Activated CD4-positive, alpha-beta T cell treated with anti-CD3 and anti-CD28 coated beads for 1 hour (primary cell): Measurements from ENCODE around the gene ELOVL1.
"Not testable (repeated sequence)": the region's sequence is repeated elsewhere in the genome, so short reads cannot be mapped to it uniquely, and the experiment has no call there.

ENCODE experiments used
- DNase-seq: peaks from one replicate; pipeline ENCODE4 v3.0.0-alpha.2; 2020

ELOVL1 gene

GRCh38 chr1:43379476-43379875, 11.7 kb upstream of the ELOVL1 start:
- no peak for DNase-seq

GRCh38 chr1:43377831-43378230, 10.0 kb upstream of the ELOVL1 start:
- no peak for DNase-seq

DNA sequence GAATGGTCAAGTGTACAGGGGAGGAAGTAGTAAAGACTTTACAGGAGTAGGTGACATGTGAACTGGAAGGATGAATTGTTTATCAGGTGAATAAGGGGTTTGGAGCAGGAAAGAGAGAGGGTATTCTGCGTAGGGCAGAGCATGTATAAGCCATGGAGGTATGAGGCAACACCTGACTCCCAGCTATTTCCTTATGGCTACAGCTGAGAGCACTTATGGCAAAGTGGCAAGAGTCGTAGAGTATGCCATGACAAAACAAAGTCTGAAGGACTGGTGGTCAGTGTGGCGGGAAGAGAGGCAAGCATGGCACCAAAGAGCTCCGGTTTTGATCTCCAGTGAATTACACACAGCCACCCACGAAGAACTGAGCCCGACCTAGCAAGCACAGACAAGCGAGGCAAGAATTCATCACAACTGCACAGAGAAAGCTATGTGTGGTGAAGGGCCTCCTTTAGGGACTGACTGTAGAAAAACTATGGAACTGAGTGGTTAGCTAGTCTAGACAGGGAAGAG, 9.0 kb upstream of the ELOVL1 start:
- DNase-seq: no peak

- no peak for DNase-seq
Observed at GRCh38 chr1:43373066-43373940, 5.5 kb upstream of the ELOVL1 start.

GRCh38 chr1:43372172-43372571, 4.4 kb upstream of the ELOVL1 start:
- no peak for DNase-seq

DNA sequence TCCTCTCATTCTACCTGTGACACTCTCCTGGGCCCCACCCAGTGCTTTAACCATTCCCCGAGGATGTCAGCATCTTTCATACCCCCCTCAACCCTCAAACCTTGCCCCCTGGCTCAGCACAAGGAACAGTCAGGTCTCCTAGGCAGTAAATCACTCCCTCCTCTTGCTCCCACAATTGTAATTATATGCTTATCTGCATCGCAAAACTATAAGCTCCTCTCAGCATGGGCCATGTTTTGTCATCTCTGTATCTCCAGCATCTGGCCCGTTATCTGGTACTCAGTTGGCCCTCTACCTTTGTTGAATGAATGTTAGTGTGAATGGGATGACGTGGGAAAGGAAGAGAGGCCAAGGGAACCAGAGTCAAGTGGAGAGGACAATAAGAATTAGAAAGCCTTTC, 2.8 kb upstream of the ELOVL1 start:
- no peak for DNase-seq

GRCh38 chr1:43369779-43370178, 2.0 kb upstream of the ELOVL1 start:
- not testable (repeated sequence) for DNase-seq

GRCh38 chr1:43368646-43369020, 822 bp upstream of the ELOVL1 start:
- DNase-seq: no peak

GRCh38 chr1:43367026-43367903, 546 bp downstream of the ELOVL1 start:
- no peak for DNase-seq

DNA sequence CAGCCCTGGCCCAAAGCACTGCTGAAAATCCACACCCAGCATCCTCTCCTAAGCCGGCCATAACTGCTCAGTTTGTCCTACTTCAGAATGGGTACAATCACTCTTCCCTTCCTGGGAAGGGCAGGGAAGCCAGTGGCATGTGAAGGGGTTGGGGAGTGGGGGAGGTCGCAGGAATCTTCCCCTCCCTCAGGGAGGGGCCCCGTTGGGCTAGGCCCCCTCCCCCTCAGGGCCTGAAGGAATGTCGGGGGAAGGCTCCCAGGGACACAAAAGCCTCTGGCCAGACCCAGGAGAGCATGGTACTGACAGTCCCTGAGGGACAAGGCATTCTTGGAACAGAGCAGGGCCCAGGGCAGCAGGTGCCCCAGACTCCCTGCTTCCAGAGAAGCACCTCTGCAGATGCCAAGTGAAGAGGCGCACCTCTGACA, 1.2 kb downstream of the ELOVL1 start:
- no peak for DNase-seq

DNA sequence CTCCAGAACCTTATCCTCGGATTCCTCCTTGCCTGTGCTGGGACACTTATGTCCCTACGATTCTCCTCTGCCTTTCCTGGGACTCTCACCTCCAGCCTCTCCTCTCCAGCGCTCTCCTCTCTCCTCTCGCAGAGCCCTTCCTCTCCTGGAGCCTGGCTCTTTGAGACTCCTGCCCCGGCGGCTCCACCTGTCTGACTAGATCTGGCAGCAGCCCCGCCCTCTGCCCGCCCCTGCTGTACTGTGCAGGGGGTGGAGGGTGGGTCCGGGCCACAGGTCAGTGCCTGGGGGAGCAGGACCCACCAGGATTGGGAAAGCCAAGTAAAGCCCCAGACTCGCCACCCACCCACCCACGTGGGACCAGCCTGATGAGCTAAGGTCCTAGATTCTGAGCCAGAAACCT, 1.6 kb downstream of the ELOVL1 start:
- no peak for DNase-seq

- no peak for DNase-seq
Observed at GRCh38 chr1:43365678-43366077, 2.1 kb downstream of the ELOVL1 start.

DNA sequence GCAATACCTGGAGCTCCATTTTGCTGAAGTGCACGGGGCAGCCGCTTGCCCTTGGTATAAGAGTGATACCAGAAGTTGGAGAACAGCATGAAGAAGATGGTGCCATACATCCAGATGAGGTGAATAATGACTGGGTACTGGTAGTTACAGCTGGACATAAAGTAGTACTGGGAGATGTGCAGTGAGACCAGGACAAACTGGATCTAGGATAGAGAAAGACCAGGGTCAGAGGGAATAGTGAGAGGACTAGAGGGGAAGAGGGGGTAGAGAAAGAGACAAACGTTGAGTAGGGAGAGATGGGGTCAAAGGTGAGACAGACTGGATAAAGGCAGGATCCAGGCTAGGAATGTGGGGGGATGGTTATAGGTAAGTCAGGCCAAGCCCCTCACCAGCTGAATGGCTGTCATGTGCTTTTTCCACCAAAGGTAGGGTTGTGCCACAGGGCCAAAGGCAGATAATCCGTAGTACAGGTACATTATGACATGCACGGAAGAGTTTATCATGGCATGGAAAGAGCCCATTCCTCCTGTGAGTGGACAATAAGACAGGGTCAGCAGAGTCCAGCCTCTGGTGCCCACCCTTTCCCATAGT, 3.8 kb downstream of the ELOVL1 start:
- no peak for DNase-seq

DNA sequence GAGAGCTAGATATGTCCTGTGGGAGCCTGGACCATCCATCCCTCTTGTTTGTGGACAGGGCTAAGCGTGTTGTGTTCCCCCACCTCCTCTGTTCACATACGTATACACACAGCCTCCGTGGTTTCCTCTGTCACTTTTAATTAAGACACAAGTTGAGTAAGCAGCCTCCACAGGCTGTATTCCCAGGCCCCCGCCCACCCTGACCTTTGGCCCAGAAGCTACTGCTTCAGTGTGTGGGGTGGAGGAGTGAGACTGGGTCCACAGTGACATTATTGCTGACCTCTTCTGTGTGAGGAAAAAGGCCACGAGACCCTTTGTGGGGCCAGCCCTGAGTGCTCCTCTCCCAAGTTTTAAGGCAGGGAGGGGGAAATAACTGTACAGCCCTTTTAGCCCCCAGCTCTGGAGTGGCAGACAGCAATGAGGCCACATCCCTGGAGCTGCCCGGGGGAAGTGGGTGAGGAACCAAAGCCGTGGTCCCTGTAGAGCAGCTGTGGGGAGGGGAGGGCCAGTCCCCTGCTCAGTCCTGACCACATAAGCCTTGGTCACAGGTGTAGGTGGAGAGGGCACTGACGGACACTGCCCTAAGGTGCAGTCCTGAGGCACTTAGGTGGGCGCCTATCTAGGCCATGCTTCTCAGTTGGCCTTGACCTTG, 4.4 kb downstream of the ELOVL1 start:
- DNase-seq: no peak

DNA sequence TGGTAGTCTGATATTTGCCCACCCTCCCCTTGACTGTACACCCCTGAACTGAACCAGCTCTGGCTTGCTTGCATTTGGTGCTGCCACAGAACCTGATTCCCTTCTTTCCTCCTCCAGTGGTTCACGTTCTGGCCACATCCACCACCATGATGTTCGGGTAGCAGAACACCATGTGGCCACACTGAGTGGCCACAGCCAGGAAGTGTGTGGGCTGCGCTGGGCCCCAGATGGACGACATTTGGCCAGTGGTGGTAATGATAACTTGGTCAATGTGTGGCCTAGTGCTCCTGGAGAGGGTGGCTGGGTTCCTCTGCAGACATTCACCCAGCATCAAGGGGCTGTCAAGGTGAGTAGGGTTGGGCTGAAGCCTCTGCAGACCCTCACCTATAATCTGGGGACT, 7.2 kb downstream of the ELOVL1 start:
- no peak for DNase-seq

DNA sequence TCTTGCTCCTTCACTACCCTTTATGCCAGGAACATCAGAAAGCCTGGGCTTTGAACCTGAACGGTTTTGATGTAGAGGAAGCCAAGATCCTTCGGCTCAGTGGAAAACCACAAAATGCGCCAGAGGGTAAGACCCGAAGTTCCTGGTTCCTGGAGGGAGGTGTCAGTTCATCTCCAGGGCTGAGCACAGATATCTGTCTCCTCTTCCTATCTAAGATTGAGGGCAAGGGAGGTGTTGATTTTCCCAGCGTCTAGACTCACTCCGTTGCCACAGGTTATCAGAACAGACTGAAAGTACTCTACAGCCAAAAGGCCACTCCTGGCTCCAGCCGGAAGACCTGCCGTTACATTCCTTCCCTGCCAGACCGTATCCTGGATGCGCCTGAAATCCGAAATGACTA, 8.1 kb downstream of the ELOVL1 start:
- no peak for DNase-seq

GRCh38 chr1:43358746-43359693, 8.8 kb downstream of the ELOVL1 start, which contains the start of gene CDC20:
CDC20 (plus strand) TSS chr1:43358981; CDS start chr1:43359216, 235 bp downstream.
- DNase-seq: peak; percentile 95

- DNase-seq: no peak
Observed at GRCh38 chr1:43358121-43358745, 9.6 kb downstream of the ELOVL1 start.

DNA sequence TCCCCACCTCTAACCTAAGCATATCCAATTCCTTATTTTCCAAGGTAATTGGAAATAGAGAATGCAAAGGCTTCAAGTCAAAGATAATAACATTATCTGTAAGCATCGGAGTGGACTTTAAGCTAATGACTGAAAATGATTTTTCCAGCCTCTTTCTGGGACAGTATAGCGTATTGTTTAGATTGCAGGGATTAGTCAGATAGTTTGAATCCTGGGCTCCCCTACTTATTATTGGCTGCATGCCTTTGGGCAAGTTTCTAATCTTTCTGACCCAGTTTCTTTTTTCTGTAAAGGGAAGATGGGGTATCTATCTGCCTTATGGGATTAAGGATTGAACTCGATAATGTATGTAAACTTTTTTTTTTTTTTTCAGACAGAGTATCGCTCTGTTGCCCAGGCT, 10.6 kb downstream of the ELOVL1 start:
- DNase-seq: no peak

GRCh38 chr1:43354936-43355335, 12.9 kb downstream of the ELOVL1 start:
- no peak for DNase-seq

DNA sequence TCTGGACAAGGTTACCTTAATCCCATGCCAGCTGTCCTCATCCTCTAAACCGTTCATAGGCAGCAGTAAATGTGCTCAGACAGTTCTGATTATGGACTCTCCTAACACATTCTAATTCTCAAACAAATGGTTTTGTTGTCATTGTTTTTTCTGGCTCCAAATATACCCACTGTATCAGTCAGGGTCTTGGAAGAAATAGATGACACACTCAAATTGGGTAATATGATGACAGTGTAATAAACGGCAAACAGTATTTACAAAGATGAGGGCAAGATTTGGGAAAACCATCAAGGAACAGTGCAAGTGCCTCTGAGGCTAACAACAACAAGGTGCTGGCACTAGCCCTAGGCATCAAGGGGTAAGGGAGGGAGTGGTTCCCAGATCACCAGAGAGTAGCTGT, 13.3 kb downstream of the ELOVL1 start:
- DNase-seq: no peak
